SK-N-SH treated with all-trans-retinoic acid at 6 μM for 48 hours (cell line): Measurements from ENCODE around the gene OPN4.

Source experiments
- TOX ChIP-seq: fragments of 250-450 bp; sonication (Bioruptor Pico); IDR thresholded peaks from 2 replicates; pipeline ENCODE4 v1.8.0; 2021; ENCODE audit warnings: mild to moderate bottlenecking, moderate library complexity, borderline replicate concordance
- TF ChIP-seq, protein P1 (sequence below): fragments of 250-450 bp; sonication (Bioruptor Pico); IDR thresholded peaks from 2 replicates; pipeline ENCODE4 v1.8.0; 2020; ENCODE audit warnings: mild to moderate bottlenecking, moderate library complexity, borderline replicate concordance
- TF ChIP-seq, protein P2 (sequence below): fragments of 250-450 bp; sonication (Bioruptor Pico); IDR thresholded peaks from 2 replicates; pipeline ENCODE4 v1.5.0; 2020; ENCODE audit warnings: mild to moderate bottlenecking, moderate library complexity

- TF ChIP-seq, protein P1, sequence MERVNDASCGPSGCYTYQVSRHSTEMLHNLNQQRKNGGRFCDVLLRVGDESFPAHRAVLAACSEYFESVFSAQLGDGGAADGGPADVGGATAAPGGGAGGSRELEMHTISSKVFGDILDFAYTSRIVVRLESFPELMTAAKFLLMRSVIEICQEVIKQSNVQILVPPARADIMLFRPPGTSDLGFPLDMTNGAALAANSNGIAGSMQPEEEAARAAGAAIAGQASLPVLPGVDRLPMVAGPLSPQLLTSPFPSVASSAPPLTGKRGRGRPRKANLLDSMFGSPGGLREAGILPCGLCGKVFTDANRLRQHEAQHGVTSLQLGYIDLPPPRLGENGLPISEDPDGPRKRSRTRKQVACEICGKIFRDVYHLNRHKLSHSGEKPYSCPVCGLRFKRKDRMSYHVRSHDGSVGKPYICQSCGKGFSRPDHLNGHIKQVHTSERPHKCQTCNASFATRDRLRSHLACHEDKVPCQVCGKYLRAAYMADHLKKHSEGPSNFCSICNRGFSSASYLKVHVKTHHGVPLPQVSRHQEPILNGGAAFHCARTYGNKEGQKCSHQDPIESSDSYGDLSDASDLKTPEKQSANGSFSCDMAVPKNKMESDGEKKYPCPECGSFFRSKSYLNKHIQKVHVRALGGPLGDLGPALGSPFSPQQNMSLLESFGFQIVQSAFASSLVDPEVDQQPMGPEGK (CRISPR knock-in tag): no peak
- TF ChIP-seq, protein P2, sequence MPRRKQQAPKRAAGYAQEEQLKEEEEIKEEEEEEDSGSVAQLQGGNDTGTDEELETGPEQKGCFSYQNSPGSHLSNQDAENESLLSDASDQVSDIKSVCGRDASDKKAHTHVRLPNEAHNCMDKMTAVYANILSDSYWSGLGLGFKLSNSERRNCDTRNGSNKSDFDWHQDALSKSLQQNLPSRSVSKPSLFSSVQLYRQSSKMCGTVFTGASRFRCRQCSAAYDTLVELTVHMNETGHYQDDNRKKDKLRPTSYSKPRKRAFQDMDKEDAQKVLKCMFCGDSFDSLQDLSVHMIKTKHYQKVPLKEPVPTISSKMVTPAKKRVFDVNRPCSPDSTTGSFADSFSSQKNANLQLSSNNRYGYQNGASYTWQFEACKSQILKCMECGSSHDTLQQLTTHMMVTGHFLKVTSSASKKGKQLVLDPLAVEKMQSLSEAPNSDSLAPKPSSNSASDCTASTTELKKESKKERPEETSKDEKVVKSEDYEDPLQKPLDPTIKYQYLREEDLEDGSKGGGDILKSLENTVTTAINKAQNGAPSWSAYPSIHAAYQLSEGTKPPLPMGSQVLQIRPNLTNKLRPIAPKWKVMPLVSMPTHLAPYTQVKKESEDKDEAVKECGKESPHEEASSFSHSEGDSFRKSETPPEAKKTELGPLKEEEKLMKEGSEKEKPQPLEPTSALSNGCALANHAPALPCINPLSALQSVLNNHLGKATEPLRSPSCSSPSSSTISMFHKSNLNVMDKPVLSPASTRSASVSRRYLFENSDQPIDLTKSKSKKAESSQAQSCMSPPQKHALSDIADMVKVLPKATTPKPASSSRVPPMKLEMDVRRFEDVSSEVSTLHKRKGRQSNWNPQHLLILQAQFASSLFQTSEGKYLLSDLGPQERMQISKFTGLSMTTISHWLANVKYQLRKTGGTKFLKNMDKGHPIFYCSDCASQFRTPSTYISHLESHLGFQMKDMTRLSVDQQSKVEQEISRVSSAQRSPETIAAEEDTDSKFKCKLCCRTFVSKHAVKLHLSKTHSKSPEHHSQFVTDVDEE (CRISPR knock-in tag): no peak
- no peak for TF ChIP-seq TOX (CRISPR knock-in tag)
Measured at GRCh38 chr10:86687750-86688149, 33.4 kb downstream of the OPN4 start.
